ENCODE measurements around the gene ESRRA. TPM values are rescaled to one million over a fixed set of nuclear protein-coding genes. Genes with fewer than 3 reads are reported as not detected.
A peak's percentile ranks its signal among the peaks of the same experiment; 100 is the strongest.

ESRRA gene
- total and polyA plus RNA-seq, 2 of the 4 experiments (the other 2 are of a cell fraction) = 10.2 to 15.0 TPM

DNA sequence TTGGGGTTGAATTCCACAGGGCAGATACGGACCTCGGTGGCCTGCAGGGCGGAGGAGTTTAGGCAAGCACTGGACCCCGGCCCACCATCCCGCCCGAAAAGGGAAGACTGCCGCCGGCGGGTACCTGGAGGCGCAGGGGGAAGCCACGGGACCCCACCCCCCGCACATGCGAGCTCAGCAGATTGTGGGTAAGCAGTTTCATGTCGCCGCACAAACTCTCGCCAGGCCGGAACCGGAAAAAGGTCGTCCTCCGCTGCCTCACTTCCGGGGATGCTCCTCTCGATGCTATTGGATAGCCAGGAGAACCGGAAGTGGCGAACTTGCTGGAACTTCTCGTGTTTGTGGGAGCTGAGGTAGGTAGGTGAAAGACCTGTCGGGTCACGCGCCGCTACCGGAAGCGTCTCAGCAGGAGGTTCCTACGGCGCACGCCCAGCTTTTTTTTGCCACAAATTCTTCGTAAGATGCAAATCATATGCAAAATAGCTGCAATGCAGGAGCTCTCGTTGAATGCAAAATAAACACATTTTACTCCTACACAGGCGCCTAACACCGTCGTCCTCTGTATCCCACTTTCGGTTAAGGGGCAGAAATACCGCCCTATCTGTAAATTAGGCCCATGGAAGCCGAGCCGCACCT, 12.1 kb downstream of the ESRRA start, which contains the start of gene TRMT112:
TRMT112 (minus strand) TSS at position 235 of the 636 bp plus-strand sequence; CDS start at position 202, 33 bp downstream.
- ATAC-seq (ENCODE audit: low read depth) (peak; percentile 77), DNase-seq (peak; percentile 98)
- Histone ChIP-seq H3K9me1 (ENCODE audit: insufficient read depth, low read length) (peaks cover 11% of the 10 kb centered on the region), H3K36me3 (ENCODE audit: control insufficient read depth, insufficient read depth, low read length) (peaks cover 26% of the 10 kb centered on the region), H3K23ac (ENCODE audit: low read depth, low read length) (peak within 1 kb of the TSS; percentile 85), H2AFZ (replicated peaks; ENCODE audit: low read length, poor library complexity) (peak within 1 kb of the TSS; percentile 85), H3K27me3 (ENCODE audit: control insufficient read depth, insufficient read depth, low read length) (no peaks in the 10 kb centered on the region), H4K8ac (ENCODE audit: low read depth in 2 of 2, low read length in 2 of 2) (peak within 1 kb of the TSS; percentile 91 to 99), H3K4ac (ENCODE audit: low read depth, low read length) (peak within 1 kb of the TSS; percentile 94), H4K91ac (ENCODE audit: insufficient read depth, low read depth, low read length) (peak within 1 kb of the TSS; percentile 94), H4K5ac (ENCODE audit: low read depth, low read length) (peak within 1 kb of the TSS; percentile 80), H2BK20ac (ENCODE audit: low read depth, low read length) (no peak within 1 kb of the TSS; the same call in 1 of the 2 replicates), H2BK15ac (ENCODE audit: low read depth, low read length) (peak within 1 kb of the TSS; percentile 29; the same call in 1 of the 3 replicates), H3K27ac (ENCODE audit: insufficient read depth, low read length) (peak within 1 kb of the TSS; percentile 79), H2BK120ac (ENCODE audit: low read depth, low read length) (peak within 1 kb of the TSS; percentile 76; the same call in 1 of the 2 replicates), H3K79me1 (ENCODE audit: low read depth in 1 of 2, low read length in 2 of 2) (peaks cover 7 to 41% of the 10 kb centered on the region in 2 experiments), H2BK5ac (ENCODE audit: low read depth, low read length, poor library complexity, severe bottlenecking) (peak within 1 kb of the TSS; percentile 89), H3K56ac (ENCODE audit: extremely low read depth, insufficient read depth, low read length) (peak within 1 kb of the TSS; percentile 93), H3K9ac (ENCODE audit: low read depth, low read length) (peak within 1 kb of the TSS; percentile 91), H2AK9ac (replicated peaks; ENCODE audit: low read depth, low read length, poor library complexity) (peak within 1 kb of the TSS; percentile 98), H3K14ac (replicated peaks; ENCODE audit: low read depth, low read length) (peak within 1 kb of the TSS; percentile 95), H2AK5ac (ENCODE audit: low read depth, low read length) (peak within 1 kb of the TSS; percentile 91), H4K20me1 (ENCODE audit: insufficient read depth, low read length) (no peaks in the 10 kb centered on the region; the same call in 1 of the 2 replicates), H3K4me1 (ENCODE audit: control insufficient read depth, insufficient read depth, low read length) (peaks cover 6% of the 10 kb centered on the region), H3K9me3 (ENCODE audit: control insufficient read depth, insufficient read depth, low read length) (no peaks in the 10 kb centered on the region), H3K4me3 (ENCODE audit: insufficient read depth, low read depth, low read length) (peak within 1 kb of the TSS; percentile 67), H3K18ac (ENCODE audit: low read depth, low read length) (peak within 1 kb of the TSS; percentile 31), H3K4me2 (ENCODE audit: low read depth, low read length) (peak within 1 kb of the TSS; percentile 95)
- 1% methylated on average over 23 of the region's 43 CpGs; no CpG with 5 or more reads in 1 of the 2 experiments for WGBS, 2 experiments (ENCODE audit: extremely low coverage in 2 of 2, insufficient read length in 1 of 2)
- in situ Hi-C loops (cut with MboI; ENCODE audit: low sequenced_read_pairs) (no loop called here), dilution Hi-C loops (cut with HindIII; ENCODE audit: low sequenced_read_pairs, unreplicated experiment) (no loop called here), intact Hi-C loops (cut with micrococcal nuclease) (no loop called here)
- ChIA-PET POLR2A (ENCODE audit: unreplicated experiment) (interaction anchor here (0.7 to 1.0 kb wide), 6 partner anchors 12 to 71 kb away, joined by 3 to 4 read pairs (median 3); partner anchors contain the start of gene ESRRA), CTCF (interaction anchor here (0.5 to 2.3 kb wide), 8 partner anchors 14 to 71 kb away, joined by 3 to 27 read pairs (median 5); no protein-coding TSS in a partner anchor)
- TF ChIP-seq SMC3 (IDR thresholded peaks at IDR 0.05; ENCODE audit: low read depth, low read length) (no peak), RAD21 (IDR thresholded peaks at IDR 0.05; ENCODE audit: low read length) (no peak), BHLHE40 (IDR thresholded peaks at IDR 0.05; ENCODE audit: low read depth, low read length) (peak; percentile 59), FOS (IDR thresholded peaks at IDR 0.05; ENCODE audit: low read depth, low read length) (no peak), MAFK (IDR thresholded peaks at IDR 0.05; ENCODE audit: low read depth, low read length) (peak; percentile 88), CHD1 (IDR thresholded peaks at IDR 0.05; ENCODE audit: low read depth, low read length) (peak; percentile 70; the same call in 1 of the 2 replicates), POLR2A (IDR thresholded peaks at IDR 0.05; ENCODE audit: low read depth, low read length) (peak; percentile 65), RCOR1 (IDR thresholded peaks at IDR 0.05; ENCODE audit: insufficient replicate concordance, low read length) (peak; percentile 32)
- TF ChIP-seq, protein P1, sequence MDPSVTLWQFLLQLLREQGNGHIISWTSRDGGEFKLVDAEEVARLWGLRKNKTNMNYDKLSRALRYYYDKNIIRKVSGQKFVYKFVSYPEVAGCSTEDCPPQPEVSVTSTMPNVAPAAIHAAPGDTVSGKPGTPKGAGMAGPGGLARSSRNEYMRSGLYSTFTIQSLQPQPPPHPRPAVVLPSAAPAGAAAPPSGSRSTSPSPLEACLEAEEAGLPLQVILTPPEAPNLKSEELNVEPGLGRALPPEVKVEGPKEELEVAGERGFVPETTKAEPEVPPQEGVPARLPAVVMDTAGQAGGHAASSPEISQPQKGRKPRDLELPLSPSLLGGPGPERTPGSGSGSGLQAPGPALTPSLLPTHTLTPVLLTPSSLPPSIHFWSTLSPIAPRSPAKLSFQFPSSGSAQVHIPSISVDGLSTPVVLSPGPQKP (IDR thresholded peaks at IDR 0.05; ENCODE audit: borderline replicate concordance, low read depth, low read length) = no peak; the same call in 1 of the 2 replicates
- TF ChIP-seq, protein P2, sequence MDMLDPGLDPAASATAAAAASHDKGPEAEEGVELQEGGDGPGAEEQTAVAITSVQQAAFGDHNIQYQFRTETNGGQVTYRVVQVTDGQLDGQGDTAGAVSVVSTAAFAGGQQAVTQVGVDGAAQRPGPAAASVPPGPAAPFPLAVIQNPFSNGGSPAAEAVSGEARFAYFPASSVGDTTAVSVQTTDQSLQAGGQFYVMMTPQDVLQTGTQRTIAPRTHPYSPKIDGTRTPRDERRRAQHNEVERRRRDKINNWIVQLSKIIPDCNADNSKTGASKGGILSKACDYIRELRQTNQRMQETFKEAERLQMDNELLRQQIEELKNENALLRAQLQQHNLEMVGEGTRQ (IDR thresholded peaks at IDR 0.05; ENCODE audit: low read depth, low read length) = peak; percentile 85
- no TSS peak for BruUV-seq (replicated peaks)

Data from IMR-90 (cell line).